HEK293 (cell line): ENCODE measurements around the gene LAMA2.

Source experiments
- CTCF ChIP-seq: fragments of 450-650 bp; formaldehyde crosslinking; IDR thresholded peaks from 2 replicates; pipeline ENCODE4 v1.5.1; 2016; ENCODE audit warnings: missing biosample characterization, missing genetic modification characterization
- ZSCAN18 ChIP-seq: fragments of 450-650 bp; formaldehyde crosslinking; IDR thresholded peaks from 2 replicates; pipeline ENCODE4 v1.5.1; 2016; ENCODE audit warnings: missing biosample characterization, missing genetic modification characterization

GRCh38 chr6:129329678-129330077 is 446.7 kb downstream of the LAMA2 start:
- TF ChIP-seq CTCF (tag by site-specific recombination) (peak; percentile 10; the same call in 1 of the 2 replicates), ZSCAN18 (no peak)
